CD14-positive monocyte (primary cell): ENCODE data around the gene GRIK4. TPM values are rescaled to one million over a fixed set of nuclear protein-coding genes. Genes with fewer than 3 reads are reported as not detected.
A peak's percentile ranks its signal among the peaks of the same experiment; 100 is the strongest.

Source experiments
- DNase-seq, 3 donors: peaks; one replicate each; pipeline ENCODE4 v3.0.0-alpha.2; 2011 to 2022
- H2AFZ ChIP-seq: 2 replicates; pipeline ENCODE4 v1.6.0; 2012; ENCODE audit warnings: mild to moderate bottlenecking, low read depth, low read length, inconsistent platforms; ENCODE audit not compliant: insufficient read depth, poor library complexity, severe bottlenecking
- H3K27ac ChIP-seq, 2 donors: 1 replicate in 1 of 2; 2 replicates in 1 of 2; pipeline ENCODE4 v1.5.1; 2012 to 2013; ENCODE audit warnings: low read length in 2 of 2, control low read depth in 1 of 2, inconsistent platforms in 1 of 2, low read depth in 1 of 2, mild to moderate bottlenecking in 1 of 2
- H3K27me3 ChIP-seq, 2 donors: one replicate each; pipeline versions ENCODE4 v1.6.0 to v1.6.1; 2011 to 2013; ENCODE audit warnings: low read length in 2 of 2; ENCODE audit not compliant: control insufficient read depth in 2 of 2, insufficient read depth in 2 of 2
- H3K36me3 ChIP-seq, 2 donors: replicated peaks in 1 of 2; 1 replicate in 1 of 2; 2 replicates in 1 of 2; pipeline versions ENCODE4 v1.5.1 to v1.6.1; 2012 to 2013; ENCODE audit warnings: low read length in 2 of 2, control low read depth in 1 of 2, inconsistent platforms in 1 of 2, mild to moderate bottlenecking in 1 of 2; ENCODE audit not compliant: insufficient read depth in 2 of 2, control insufficient read depth in 1 of 2
- H3K4me1 ChIP-seq, 2 donors: 1 replicate in 1 of 2; 2 replicates in 1 of 2; pipeline versions ENCODE4 v1.5.1 to v1.6.1; 2012 to 2013; ENCODE audit warnings: low read length in 2 of 2, control low read depth in 1 of 2, inconsistent platforms in 1 of 2, mild to moderate bottlenecking in 1 of 2, moderate library complexity in 1 of 2; ENCODE audit not compliant: insufficient read depth in 2 of 2, control insufficient read depth in 1 of 2
- H3K4me2 ChIP-seq: replicated peaks from 2 replicates; pipeline ENCODE3; 2012; ENCODE audit warnings: low read length, moderate library complexity, mild to moderate bottlenecking; ENCODE audit not compliant: poor library complexity, severe bottlenecking; ENCODE audit errors: extremely low read depth
- H3K4me3 ChIP-seq, 3 experiments: fragments of 200-600 bp in 1 of 3; sonication (generic) in 1 of 3; replicated peaks in 1 of 3; 1 replicate in 2 of 3; 2 replicates in 1 of 3; pipeline ENCODE4 v1.5.1; 2011 to 2013; ENCODE audit warnings: low read length in 3 of 3, mild to moderate bottlenecking in 3 of 3, control low read depth in 2 of 3, low read depth in 2 of 3, inconsistent platforms in 1 of 3, moderate library complexity in 1 of 3
- H3K79me2 ChIP-seq: 2 replicates; pipeline ENCODE4 v1.6.0; 2012; ENCODE audit warnings: mild to moderate bottlenecking, control low read depth, inconsistent platforms, low read length, moderate library complexity; ENCODE audit not compliant: insufficient read depth
- H3K9ac ChIP-seq: 2 replicates; pipeline ENCODE4 v1.6.0; 2017; ENCODE audit warnings: low read length, mild to moderate bottlenecking; ENCODE audit not compliant: insufficient read depth, poor library complexity, severe bottlenecking
- H3K9me3 ChIP-seq, 2 donors: replicated peaks in 1 of 2; 1 replicate in 1 of 2; 2 replicates in 1 of 2; pipeline versions ENCODE4 v1.5.1 to v1.6.1; 2012 to 2013; ENCODE audit warnings: low read length in 2 of 2, control low read depth in 1 of 2; ENCODE audit not compliant: control insufficient read depth in 1 of 2, insufficient read depth in 1 of 2
- H4K20me1 ChIP-seq: 2 replicates; pipeline ENCODE4 v1.6.0; 2012; ENCODE audit warnings: mild to moderate bottlenecking, low read length, control low read depth, moderate library complexity; ENCODE audit not compliant: insufficient read depth
- H3K27ac Mint-ChIP-seq, 7 donors: one replicate each; pipeline ENCODE4 v1.8.0; 2020; ENCODE audit warnings: mild to moderate bottlenecking in 7 of 7, mixed read lengths in 7 of 7, moderate library complexity in 6 of 7, inconsistent platforms in 2 of 7
- H3K27me3 Mint-ChIP-seq, 3 donors: one replicate each; pipeline ENCODE4 v1.8.0; 2021 to 2022; ENCODE audit warnings: low read depth in 3 of 3, mild to moderate bottlenecking in 3 of 3, mixed read lengths in 3 of 3, moderate library complexity in 3 of 3, inconsistent platforms in 1 of 3
- H3K36me3 Mint-ChIP-seq, 2 donors: one replicate each; pipeline ENCODE4 v1.8.0; 2020; ENCODE audit warnings: mixed read lengths in 2 of 2, inconsistent platforms in 1 of 2, mild to moderate bottlenecking in 1 of 2
- H3K4me1 Mint-ChIP-seq: one replicate; pipeline ENCODE4 v1.8.0; 2020; ENCODE audit warnings: mild to moderate bottlenecking, mixed read lengths
- H3K4me3 Mint-ChIP-seq, 2 donors: one replicate each; pipeline ENCODE4 v1.8.0; 2020; ENCODE audit warnings: mild to moderate bottlenecking in 2 of 2, mixed read lengths in 2 of 2, moderate library complexity in 1 of 2
- H3K9me3 Mint-ChIP-seq, 7 donors: one replicate each; pipeline ENCODE4 v1.8.0; 2020 to 2022; ENCODE audit warnings: mixed read lengths in 7 of 7, mild to moderate bottlenecking in 6 of 7, moderate library complexity in 6 of 7, inconsistent platforms in 2 of 7
- CTCF ChIP-seq: fragments of 200-600 bp; IDR thresholded peaks from one replicate; pipeline ENCODE4 v1.8.0; 2022; ENCODE audit warnings: antibody characterized with exemption, mild to moderate bottlenecking
- WGBS: methylation state at CpG from one replicate; pipeline ENCODE4 v1.1.5; 2013; ENCODE audit warnings: missing lambda C conversion rate; ENCODE audit not compliant: insufficient coverage; 5-methylcytosine and 5-hydroxymethylcytosine counted together
- intact Hi-C, 2 donors: fragments of 100-400 bp; cut with micrococcal nuclease; formaldehyde crosslinking; loops; one replicate each; pipeline versions ENCODE4 v1.15.0 to v1.15.1; 2023
- polyA plus RNA-seq, 3 donors: library from polyadenylated mRNA; depleted of rRNA in 1 of 3; unstranded in 2 of 3; stranded (reverse) in 1 of 3; fragments of 300-500 nt in 2 of 3; fragments of >200 nt in 1 of 3; fragmentation: Illumina TruSeq in 2 of 3; gene quantifications; 1 replicate in 2 of 3; 2 replicates in 1 of 3; pipeline ENCODE4 v1.2.3, GENCODE V29; 2012 to 2021

Gene GRIK4
- polyA plus RNA-seq, 3 donors: not detected

- intact Hi-C loops: no loop called here
- Histone ChIP-seq H3K36me3 (no peaks in the 10 kb centered on the region), H3K27me3 (peaks cover 0 to 2% of the 10 kb centered on the region in 2 donors), H3K27ac (no peak overlapping the region), H3K4me1 (no peaks in the 10 kb centered on the region), H3K4me3 (no peak overlapping the region), H2AFZ (no peak overlapping the region), H3K4me2 (no peak overlapping the region), H3K9ac (no peak overlapping the region), H3K79me2 (no peaks in the 10 kb centered on the region), H4K20me1 (no peaks in the 10 kb centered on the region), H3K9me3 (no peaks in the 10 kb centered on the region)
- no peak for TF ChIP-seq CTCF
- H3K4me3 Mint-ChIP-seq: no peak overlapping the region
- H3K27me3 Mint-ChIP-seq: peaks cover 4 to 19% (median 5%) of the 10 kb centered on the region in 3 donors
- no peaks in the 10 kb centered on the region for H3K36me3 Mint-ChIP-seq
- DNase-seq: no peak
- no peak overlapping the region for H3K27ac Mint-ChIP-seq
- 96% methylated on average over 7 of the region's 9 CpGs for WGBS
- H3K9me3 Mint-ChIP-seq: peaks cover 0 to 3% (median 0%) of the 10 kb centered on the region in 7 donors
- no peaks in the 10 kb centered on the region for H3K4me1 Mint-ChIP-seq
Measured at GRCh38 chr11:120893440-120894201, 382.1 kb downstream of the GRIK4 start.

- Histone ChIP-seq H3K79me2 (no peaks in the 10 kb centered on the region), H3K9ac (no peak overlapping the region), H2AFZ (no peak overlapping the region), H3K36me3 (no peaks in the 10 kb centered on the region), H4K20me1 (no peaks in the 10 kb centered on the region), H3K4me2 (no peak overlapping the region), H3K27ac (no peak overlapping the region), H3K9me3 (no peaks in the 10 kb centered on the region), H3K4me1 (no peaks in the 10 kb centered on the region), H3K4me3 (no peak overlapping the region), H3K27me3 (peaks cover 0 to 2% of the 10 kb centered on the region in 2 donors)
- 87% methylated on average over 8 of the region's 12 CpGs for WGBS
- DNase-seq: no peak
- Mint-ChIP-seq H3K36me3 (no peaks in the 10 kb centered on the region), H3K27ac (peak overlapping the region in 1 of 7 donors; percentile 23), H3K9me3 (peaks cover 0 to 3% (median 0%) of the 10 kb centered on the region in 7 donors), H3K4me3 (no peak overlapping the region), H3K27me3 (peaks cover 3 to 20% (median 4%) of the 10 kb centered on the region in 3 donors), H3K4me1 (no peaks in the 10 kb centered on the region)
- no peak for TF ChIP-seq CTCF
- intact Hi-C loops: no loop called here
Measured at GRCh38 chr11:120894202-120894985, 382.8 kb downstream of the GRIK4 start.
